ENCODE measurements around the gene ZNF629.
A peak's percentile ranks its signal among the peaks of the same experiment; 100 is the strongest.

The ZNF629 gene

DNA sequence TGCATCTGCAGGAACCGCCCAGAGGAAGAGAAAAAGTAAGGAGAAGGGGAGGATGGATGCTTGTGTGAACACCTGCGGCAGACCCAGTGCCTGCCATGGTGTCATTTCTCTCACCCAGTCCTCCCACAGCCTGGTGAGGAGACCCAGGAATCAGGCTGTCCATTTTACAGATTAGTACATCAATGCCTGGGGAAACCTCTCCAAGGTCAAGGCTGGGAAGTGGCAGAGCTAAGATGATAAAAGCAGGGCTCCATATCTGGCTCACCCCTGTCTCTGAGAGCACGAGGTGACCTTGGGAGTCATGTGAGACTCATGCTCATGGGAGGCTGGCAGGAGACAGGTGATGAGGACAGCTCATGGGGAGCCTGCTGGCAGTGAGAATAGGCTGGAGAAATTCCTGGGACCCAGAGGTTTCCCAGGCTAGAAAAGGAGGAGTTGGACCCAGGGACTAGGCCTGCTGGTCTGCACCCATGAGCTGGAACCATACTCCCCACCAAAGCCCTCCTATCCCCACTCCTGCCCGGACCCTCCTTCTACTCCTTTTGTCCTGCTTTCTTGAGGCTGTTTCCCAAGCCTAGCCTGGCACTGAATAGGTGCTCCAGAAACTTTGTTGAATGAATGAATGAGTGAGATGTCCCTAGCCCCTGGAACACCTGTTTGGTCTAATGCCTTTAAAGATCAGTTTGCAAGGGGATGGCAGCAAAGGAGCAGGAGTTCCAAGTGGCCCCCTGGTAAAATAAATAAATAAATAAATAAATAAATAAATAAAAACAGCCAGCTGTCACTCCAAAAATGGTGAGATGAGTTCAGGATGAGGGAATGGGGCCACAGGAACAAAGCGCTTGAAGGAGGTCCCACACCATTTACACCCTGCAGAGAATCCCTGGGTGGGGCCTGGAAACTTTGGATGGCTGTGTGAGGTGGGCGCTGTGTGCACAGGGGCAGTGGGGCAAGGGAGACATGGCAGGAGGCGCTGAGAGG, 1.6 kb downstream of the ZNF629 start:
- no peak for DNase-seq

DNA sequence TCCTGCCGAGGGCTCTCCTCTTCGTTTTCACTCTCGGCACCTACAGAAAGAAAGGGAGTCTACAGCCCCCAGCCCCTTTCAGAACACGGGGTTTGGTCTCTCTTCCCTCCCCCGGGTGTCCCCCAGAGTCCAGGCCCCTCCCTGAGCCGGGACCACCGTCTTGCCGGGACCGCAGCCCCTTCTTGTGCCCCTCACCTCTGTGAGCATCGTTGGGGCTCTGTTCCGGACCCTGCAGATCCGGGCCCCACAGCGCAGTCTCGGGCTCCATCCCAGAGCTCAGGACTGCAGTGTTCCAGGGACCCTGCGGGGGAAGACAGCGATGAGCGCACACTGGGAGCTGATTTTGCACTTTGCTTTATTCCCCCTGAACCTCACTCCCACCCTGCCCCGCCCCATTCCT, 2.8 kb downstream of the ZNF629 start:
- DNase-seq: no peak

DNA sequence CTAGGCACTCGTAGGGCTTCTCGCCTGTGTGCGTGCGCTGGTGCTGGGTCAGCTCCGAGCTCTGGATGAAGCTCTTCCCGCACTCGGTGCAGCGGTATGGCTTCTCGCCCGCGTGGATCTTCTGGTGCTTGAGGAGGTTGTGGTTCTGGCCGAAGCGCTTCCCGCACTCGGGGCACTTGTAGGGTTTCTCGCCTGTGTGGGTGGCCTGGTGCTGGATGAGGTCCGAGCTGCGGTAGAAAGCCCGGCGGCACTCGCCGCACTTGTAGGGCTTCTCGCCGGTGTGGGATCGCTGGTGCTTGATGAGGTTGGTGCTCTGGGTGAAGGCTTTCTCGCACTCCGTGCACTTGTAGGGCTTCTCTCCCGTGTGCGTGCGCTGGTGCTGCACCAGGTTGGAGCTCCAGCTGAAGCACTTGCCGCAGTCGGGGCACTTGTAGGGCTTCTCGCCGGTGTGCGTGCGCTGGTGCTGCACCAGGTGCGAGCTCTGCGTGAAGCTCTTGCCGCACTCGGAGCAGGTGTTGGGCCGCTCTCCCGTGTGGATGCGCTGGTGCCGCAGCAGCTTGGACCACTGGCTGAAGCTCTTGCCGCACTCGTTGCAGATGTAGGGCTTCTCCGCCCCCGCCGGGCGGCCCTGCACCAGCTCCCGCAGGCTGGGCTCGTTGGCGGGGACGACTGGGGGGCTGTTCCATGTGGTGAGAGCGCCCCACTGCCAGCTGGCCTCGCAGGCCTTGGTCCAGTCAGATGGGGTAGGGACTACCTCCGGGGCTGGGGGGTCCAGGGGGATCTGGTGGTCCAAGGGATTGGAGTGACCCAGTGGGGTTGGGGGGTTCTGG, 3.5 kb downstream of the ZNF629 start:
- no peak for DNase-seq

DNA sequence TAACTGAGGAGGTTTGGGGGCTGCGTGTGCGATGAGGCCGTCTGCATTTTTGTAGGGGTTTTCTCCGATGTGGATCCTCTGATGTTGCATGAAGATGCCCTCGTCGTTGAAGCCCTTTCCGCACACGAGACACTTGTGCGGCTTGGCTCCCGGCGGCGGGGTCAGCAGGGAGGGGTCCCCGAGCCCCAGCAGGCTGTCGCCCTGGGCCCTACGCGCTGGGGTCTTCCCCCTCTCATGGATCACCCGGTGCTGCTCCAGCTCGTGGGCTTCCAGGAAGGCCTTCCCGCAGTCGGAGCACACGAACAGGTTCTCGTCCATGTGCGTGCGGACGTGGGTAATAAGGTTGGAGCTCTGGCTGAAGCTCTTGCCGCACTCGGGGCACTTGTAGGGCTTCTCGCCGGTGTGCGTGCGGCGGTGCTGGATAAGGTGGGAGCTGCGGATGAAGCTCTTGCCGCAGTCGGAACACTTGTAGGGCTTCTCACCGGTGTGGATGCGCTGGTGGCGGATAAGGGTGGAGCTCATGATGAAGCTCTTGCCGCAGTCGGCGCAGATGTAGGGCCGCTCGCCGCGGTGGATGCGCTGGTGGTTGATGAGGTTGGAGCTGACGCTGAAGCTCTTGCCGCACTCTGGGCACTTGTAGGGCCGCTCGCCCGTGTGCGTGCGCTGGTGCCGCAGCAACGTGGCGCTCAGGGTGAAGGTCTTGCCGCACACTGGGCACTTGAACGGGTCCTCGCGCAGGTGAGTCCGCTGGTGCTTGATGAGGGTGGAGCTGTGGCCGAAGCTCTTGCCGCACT, 4.3 kb downstream of the ZNF629 start:
- no peak for DNase-seq

DNA sequence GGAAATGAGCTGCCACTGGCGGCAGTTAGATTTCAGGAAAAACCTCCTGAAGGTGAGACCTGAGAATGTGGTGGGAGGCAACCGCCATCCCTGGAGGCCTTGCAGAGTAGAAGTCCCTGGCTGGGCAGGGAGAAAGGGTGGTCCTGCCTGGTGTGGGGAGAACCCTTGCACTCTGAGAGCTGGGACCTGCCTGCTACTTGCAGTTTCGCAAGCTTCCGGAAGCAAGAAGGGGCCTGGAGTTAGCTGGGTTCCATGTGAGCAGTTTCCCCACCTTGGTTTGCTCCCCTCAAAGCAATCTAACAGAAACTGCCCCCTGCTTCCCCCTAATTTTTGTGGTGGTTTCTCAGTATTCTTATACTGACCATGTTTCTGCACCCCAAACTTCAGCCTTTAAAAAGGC, 6.5 kb downstream of the ZNF629 start:
- no peak for DNase-seq

DNA sequence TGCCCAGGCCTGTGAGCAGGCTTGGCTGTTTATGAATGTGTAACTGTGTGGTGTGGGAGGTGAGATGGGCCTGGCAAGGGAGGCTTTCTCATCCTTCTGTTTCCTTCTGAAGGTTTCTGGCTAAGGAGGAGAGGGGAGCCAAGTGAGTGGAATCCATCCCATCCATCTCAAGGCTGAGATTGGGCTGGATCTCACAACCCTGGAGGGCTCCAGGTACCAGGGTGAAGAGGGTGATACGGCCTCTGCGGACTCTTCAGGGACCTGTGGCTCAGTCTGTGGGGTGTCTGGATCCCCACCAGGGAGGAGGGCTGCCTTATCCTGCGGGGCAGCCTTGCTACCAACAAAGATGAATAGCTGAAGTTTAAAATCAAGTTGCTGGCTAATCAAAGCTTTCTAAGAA, 7.0 kb downstream of the ZNF629 start:
- no peak for DNase-seq

DNA sequence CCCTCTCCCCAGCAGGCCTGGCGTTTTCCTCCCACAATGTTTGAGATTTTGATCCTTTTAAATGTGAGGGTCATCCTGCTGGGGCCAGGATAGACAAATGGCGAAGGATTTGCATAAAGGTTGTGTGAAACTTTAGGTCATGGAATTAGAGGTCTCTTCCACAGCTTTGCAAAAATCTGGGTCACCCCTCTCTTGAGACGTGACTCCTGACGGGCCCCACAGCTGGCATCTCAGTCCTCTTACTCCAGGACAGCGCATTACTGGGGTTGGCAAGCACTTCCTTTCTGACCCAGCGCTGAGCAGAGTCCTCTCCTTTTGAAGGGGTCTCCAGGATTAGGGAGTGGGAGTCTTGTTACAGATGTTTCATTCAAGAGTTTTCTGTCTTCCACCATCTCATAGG, 7.4 kb downstream of the ZNF629 start:
- DNase-seq: no peak

DNA sequence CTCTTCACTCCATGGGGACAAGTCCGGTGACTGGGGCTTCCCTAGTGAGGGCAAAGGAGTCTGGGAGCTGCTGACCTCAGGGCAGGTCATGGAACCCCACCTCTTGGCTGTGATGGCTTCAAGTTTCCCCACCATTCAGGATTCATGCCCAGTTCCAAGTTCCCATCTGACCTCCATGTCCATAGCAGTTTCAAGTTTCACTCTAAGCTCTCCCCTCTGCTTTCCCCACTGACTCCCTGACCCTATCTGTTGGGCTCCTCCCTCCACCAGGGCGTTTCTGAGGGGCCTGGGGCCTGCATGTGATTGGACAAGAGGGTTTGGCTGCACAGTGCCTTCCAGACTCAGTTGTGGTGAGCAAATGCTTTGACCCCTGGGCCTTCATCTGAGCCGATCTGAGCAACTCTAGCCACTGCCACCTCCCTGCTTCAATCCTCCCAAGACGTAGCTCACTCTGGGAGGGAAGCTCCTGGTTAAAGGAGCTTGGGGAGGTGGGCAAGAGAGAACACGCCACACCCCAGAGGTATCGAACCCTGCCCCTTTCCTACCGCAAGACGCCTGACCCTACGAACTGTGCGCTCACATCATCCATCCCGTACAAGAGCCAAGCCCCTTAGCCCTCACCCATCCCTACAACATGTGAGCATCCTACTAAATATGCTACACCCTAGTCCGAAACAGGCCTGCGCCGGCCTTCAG, 8.3 kb downstream of the ZNF629 start:
- no peak for DNase-seq

DNA sequence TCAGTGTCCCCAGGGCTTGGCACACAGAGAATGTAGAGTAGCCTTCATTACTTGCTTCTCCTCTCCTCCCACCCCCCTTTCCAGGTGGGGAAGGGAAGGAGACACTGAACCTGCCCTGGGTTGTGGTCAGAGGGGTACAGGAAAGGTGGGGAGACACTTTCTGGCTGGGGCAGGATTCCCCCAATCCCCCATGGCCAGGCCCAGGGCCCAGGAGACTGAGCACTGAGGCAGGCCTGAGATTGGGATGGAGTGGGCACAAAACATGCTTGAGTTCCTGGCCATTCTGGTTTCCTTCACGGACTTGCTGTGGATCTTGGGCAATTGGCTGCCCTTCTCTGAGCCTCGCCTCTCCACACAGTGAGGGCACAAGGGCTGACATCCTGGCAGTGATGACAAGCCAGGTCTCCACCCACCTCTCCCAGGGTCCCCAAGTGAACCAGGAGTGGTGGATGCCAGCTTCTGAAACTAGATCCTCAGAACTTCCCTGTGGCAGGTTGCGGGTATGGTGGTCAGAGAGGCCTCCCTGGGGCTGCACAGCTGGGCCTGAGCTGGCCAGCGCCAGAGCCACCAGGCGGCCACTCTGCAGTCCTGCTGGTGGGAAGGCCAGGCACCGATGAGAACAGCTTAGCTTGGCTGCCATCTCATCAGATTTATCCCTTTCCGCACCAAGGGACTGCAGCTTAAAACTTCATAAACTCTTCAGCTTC, 9.3 kb downstream of the ZNF629 start:
- DNase-seq: no peak

DNA sequence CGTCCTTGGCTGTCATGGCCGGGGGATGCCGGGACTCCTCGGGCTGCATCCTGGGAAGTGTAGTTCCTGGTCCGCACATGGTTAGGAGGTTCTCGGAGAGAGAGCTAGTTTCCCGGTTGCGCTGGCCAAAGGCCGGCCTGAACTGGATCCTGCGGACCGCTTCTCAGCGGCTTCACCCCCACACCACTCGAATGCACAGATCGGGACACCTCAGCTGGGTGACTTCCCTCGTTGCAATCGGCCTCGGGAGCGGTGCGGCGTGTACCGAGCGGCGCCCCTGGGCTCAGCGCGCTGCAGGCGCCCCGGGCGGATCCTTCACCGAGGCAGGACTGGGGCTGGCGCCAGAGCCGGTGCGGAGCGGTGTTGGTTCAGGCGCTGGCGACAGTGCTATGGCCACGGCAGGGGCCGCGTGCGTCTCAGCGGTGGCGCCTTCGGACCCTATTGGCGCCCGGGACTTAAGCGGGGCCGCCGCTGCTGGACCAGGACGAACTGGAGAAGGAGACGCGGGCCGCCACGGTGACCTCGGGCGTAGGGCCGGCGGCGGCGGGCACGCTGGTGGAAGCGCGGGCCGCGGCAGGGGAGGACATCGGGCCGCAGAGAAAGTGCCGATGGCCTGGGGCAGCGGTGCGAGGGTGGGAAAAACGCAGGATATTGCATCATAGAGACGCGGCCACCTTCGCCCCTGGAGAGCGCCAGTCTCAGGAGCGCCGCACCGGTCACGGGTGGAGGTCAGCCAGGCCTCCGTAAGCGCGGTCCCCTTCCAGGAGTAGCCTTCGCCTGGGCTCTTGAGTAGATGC, 11.4 kb downstream of the ZNF629 start:
- peak; percentile 75 to 76 for DNase-seq

DNA sequence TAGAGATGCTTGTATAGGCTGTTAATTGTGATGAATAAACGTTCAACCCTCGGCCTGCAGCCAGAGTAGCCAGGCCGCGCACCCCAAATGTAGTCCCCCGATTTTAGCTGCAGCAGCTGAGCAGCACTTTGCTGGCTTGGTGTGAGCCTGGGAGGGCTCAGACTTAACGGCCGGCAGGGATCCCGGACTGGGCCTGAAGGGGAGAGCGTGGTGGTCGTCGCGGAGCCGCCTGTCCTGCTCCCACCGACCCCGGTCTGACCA, 11.9 kb downstream of the ZNF629 start:
- DNase-seq: no peak

DNA sequence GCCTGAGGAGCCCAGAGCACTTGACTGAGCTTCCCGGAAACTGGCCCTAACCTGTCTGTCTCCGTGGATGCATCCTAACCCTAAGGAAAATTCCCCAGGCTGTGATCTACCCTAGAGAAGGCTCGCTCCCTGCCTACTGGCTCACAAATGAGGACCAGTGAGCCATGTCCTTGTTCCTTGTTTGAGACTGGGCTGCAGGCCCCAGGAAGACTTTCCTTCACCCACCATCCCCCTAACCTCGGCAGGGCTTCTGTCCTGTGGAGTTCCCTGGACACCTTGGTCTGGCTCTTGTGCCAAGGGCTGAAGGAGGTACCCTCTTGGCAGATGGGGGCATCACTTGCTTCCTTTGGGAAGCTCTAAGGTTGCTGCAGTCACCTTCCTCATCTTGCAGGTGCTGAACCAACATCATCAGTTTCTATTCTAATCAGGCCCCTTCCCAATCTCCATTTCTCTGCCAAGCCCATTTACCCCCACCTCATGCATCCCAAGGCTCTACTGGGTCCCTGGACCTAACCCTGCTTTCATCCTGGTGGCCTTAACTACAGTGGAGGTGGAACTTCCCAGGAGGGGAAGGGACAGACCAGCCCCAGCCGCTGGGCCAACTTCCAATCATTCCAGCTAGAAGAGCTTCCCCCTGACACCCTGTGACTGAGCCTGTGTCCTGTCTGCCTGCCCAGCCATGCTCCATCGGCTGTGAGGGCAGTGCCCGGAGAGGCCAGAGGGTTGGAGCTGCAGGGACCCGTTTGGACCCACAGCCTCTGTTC, 12.5 kb downstream of the ZNF629 start:
- DNase-seq: no peak

DNA sequence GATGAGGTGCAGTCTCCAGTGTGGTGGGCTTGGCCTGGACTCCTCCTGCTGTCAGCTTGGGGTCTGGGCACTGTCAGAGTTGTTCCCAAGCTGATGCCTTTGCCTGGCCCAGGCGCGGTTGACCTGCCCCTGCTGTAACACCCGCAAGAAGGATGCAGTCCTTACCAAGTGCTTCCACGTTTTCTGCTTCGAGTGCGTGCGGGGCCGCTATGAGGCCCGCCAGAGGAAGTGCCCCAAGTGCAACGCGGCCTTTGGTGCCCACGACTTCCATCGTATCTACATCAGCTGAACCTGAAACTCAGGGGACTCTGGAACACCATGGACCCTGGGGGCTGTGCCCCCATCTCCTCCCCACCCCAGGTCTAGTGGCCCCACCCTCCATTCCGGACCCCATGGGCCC, 13.2 kb downstream of the ZNF629 start:
- DNase-seq: no peak

DNA sequence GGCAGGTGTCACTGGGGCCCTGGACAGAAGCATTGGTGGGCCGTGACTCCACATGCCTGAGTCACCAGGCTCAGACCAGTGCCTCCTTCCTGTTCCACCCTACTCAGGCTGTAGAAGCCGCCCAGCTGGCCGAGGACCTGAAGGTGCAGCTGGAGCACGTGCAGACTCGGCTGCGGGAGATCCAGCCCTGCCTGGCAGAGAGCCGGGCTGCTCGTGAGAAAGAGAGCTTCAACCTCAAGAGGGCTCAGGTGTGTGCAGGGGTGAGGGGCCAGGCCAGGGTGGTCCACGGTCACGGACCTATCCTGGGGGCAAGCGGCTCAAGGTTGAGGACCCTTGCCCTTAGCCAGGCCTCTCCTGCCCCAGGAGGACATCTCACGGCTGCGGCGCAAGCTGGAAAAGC, 15.3 kb downstream of the ZNF629 start:
- no peak for DNase-seq

DNA sequence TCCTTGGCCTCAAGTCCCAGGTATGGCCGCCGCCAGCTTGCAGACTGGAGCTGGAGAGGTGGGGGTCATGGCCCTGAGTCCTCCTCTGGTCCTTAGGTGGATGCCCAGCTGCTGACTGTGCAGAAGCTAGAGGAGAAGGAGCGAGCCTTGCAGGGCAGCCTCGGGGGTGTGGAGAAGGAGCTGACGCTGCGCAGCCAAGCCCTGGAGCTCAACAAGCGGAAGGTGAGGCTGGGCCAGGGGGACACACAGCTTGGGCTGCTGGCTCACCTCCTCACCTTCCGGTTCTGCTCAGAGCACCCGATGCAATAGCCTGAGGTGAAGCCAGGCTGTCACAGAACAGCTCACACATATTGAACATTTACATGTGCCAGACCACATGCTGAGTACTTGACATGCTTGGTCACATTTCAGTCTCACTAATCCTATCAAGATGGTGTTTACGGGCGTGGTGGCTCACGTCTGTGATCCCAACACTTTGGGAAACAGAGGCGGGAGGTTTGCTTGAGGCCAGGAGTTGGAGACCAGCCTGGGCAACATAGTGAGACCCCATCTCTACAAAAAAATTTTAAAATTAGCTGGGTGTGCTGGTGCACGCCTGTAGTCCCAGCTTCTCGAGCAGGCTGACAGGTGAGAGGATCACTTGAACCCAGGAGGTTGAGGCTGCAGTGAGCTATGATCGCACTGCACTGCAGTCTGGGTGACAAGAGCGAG, 17.5 kb downstream of the ZNF629 start:
- DNase-seq: no peak

DNA sequence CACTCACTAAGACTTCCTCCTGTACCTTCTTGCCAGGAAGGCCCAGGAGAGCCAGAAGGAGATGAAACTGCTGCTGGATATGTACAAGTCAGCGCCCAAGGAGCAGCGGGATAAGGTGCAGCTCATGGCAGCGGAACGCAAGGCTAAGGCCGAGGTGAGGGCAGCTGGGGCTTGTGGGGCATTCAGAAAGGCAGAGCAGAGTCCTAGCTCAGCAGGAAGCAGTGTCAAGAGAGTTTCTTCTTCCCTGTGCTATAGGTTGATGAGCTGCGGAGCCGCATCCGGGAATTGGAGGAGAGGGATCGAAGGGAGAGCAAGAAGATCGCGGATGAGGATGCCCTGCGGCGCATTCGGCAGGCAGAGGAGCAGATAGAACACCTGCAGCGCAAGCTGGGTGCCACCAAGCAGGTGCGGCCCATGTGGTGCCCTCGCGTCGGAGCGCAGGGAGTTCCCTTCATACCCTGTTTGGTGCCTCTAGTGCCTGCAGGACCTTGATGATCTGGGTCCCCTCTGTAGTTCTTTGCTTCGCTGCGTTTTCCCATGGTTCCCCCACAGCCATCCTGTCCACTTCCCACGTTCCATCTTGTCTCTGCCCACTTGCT, 18.3 kb downstream of the ZNF629 start:
- no peak for DNase-seq

DNA sequence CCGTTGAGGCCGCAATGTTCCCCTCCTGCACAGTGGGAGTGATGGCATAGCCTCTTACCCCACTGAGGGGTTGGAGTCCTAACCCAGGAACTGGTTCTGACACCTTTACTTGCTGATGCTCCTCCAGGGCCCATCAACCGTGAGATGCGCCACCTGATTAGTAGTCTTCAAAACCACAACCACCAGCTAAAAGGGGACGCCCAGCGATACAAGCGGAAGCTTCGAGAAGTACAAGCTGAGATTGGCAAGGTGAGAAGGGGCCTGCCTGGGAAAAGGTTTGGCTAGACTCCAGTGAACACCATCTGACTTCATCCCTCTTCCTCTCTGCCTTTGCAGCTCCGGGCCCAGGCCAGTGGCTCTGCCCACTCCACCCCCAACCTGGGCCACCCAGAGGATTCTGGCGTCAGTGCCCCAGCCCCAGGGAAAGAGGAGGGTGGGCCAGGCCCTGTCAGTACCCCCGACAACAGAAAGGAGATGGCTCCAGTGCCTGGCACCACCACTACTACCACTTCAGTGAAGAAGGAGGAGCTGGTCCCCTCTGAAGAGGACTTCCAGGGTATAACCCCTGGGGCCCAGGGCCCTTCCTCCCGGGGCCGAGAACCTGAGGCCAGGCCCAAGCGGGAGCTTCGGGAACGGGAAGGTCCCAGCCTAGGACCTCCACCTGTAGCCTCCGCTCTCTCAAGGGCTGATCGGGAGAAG, 19.1 kb downstream of the ZNF629 start:
- DNase-seq: no peak

DNA sequence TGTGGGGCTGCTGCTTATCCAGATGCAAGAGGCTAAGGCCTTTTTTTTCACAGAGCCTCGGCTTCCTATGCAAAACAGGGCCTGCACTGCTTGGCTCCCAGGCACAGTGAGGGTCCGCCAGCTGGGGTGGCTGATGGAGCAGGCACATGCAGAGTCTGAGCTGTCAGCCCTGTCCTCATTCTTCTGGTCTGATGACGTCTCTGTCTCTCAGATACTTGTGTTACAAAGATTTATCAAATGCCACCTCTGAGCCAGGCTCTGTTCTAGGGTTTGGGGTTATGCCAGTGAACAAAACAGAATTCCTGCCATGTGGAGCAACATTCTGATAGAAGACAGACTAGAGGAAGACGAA, 20.1 kb downstream of the ZNF629 start:
- no peak for DNase-seq

All from hippocampal formation (tissue), 2 donors.